Measurements from ENCODE around the gene DDX1.

Gene DDX1

GRCh38 chr2:15640784-15641183 is 49.1 kb downstream of the DDX1 start:
- H3K4me3 ChIP-seq (ENCODE audit: low read depth, low read length), result no peak overlapping the region
- in situ Hi-C loops (cut with HindIII; ENCODE audit: low sequenced_read_pairs), result no loop called here
- TF ChIP-seq CTCF (IDR thresholded peaks at IDR 0.05; ENCODE audit: low read depth, low read length), result no peak
- DNase-seq (ENCODE audit: low read depth, low spot score), result no peak

GRCh38 chr2:15641530-15641982 is 49.9 kb downstream of the DDX1 start:
- TF ChIP-seq CTCF (IDR thresholded peaks at IDR 0.05; ENCODE audit: low read depth, low read length), result no peak
- in situ Hi-C loops (cut with HindIII; ENCODE audit: low sequenced_read_pairs), result no loop called here
- H3K4me3 ChIP-seq (ENCODE audit: low read depth, low read length), result no peak overlapping the region
- DNase-seq (ENCODE audit: low read depth, low spot score), result no peak

- in situ Hi-C loops (cut with HindIII; ENCODE audit: low sequenced_read_pairs), result no loop called here
- no peak for DNase-seq (ENCODE audit: low read depth, low spot score)
- H3K4me3 ChIP-seq (ENCODE audit: low read depth, low read length), result no peak overlapping the region
- TF ChIP-seq CTCF (IDR thresholded peaks at IDR 0.05; ENCODE audit: low read depth, low read length), result no peak
These were observed 50.5 kb downstream of the DDX1 start for GRCh38 chr2:15642011-15642814.

GRCh38 chr2:15642815-15643500 is 51.3 kb downstream of the DDX1 start:
- H3K4me3 ChIP-seq (ENCODE audit: low read depth, low read length), result no peak overlapping the region
- DNase-seq (ENCODE audit: low read depth, low spot score), result no peak
- no peak for TF ChIP-seq CTCF (IDR thresholded peaks at IDR 0.05; ENCODE audit: low read depth, low read length)
- in situ Hi-C loops (cut with HindIII; ENCODE audit: low sequenced_read_pairs), result no loop called here

- TF ChIP-seq CTCF (IDR thresholded peaks at IDR 0.05; ENCODE audit: low read depth, low read length), result no peak
- no peak for DNase-seq (ENCODE audit: low read depth, low spot score)
- in situ Hi-C loops (cut with HindIII; ENCODE audit: low sequenced_read_pairs), result no loop called here
- no peak overlapping the region for H3K4me3 ChIP-seq (ENCODE audit: low read depth, low read length)
These were observed 52.3 kb downstream of the DDX1 start for GRCh38 chr2:15643791-15644585.

- TF ChIP-seq CTCF (IDR thresholded peaks at IDR 0.05; ENCODE audit: low read depth, low read length), result no peak
- no peak overlapping the region for H3K4me3 ChIP-seq (ENCODE audit: low read depth, low read length)
- in situ Hi-C loops (cut with HindIII; ENCODE audit: low sequenced_read_pairs), result no loop called here
- DNase-seq (ENCODE audit: low read depth, low spot score), result no peak
These were observed 53.6 kb downstream of the DDX1 start for GRCh38 chr2:15645300-15645699.
